HTR-8/SVneo (cell line): ENCODE data around the gene TXNRD3.

Experiments
- DNase-seq: peaks from one replicate; pipeline ENCODE4 v3.0.0; 2011; ENCODE audit warnings: low spot score, mixed read lengths; ENCODE audit not compliant: insufficient read length
- FAIRE-seq: peaks from 2 replicates; lab custom pipeline; 2011; peaks lifted over from hg19 to GRCh38; lab: Jason Lieb, UNC

TXNRD3 gene

DNA sequence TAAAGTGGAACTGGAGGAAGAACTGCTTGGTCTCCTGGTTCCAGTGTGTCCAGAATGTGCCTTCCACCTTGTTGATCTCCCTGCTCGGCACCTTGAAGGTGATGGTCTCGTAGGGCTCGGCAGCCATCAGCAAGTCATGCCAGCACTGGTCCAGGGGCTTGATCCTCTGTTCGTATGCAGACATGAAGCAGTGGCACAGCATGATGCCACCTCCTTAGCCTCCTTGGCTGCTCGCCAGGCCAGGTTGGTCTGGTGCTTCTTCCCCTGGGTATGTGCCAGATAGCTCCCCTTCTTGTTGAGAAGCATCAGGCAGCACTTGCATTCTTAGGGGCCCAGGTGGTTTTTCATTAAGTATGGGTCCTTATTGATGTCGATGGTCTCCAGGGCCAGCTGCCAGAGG is 17.8 kb upstream of the TXNRD3 start:
- DNase-seq (no peak), FAIRE-seq (no peak)

DNA sequence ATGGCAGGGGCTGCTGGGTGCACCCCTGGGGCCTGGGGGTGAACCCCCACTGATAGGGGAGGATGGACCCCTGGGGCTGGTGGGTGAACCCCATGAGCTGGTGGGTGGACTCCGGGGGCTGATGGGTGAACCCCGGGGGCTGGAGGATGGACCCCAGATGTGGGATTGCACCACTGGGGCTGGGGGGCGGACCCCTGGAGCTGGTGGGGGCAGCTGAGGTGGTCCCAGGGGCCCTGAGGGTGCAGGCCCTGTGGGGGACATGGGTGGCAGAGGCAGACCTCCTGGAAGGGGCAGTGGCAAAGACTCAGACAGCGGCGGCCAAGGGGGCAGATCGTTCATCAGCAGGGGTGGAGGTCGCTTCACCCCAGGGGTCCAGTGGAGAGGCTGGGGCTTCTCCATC is 17.4 kb upstream of the TXNRD3 start:
- FAIRE-seq, result no peak

DNA sequence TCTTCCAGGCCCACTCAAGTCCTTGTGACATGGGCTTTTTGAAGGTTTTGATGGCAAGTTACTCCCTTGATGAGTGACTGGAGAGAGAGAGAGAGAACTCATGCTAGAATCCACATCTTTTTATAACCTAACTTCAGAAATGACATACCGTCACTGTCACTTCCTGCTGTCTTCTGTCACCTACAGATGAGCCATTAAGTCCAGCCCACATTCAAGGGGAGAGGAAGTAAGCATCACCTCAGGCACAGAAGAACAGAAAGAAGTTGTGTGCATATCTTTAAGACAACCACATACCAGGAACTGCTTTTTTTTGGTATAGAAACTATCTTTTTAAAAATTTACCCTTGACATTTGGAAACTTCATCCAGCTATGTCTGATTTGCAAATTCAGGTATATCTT is 16.6 kb upstream of the TXNRD3 start:
- DNase-seq (no peak), FAIRE-seq (peak; percentile 31)

More for the DNA sequence above, 17.4 kb upstream of the TXNRD3 start:
- no peak for DNase-seq

DNA sequence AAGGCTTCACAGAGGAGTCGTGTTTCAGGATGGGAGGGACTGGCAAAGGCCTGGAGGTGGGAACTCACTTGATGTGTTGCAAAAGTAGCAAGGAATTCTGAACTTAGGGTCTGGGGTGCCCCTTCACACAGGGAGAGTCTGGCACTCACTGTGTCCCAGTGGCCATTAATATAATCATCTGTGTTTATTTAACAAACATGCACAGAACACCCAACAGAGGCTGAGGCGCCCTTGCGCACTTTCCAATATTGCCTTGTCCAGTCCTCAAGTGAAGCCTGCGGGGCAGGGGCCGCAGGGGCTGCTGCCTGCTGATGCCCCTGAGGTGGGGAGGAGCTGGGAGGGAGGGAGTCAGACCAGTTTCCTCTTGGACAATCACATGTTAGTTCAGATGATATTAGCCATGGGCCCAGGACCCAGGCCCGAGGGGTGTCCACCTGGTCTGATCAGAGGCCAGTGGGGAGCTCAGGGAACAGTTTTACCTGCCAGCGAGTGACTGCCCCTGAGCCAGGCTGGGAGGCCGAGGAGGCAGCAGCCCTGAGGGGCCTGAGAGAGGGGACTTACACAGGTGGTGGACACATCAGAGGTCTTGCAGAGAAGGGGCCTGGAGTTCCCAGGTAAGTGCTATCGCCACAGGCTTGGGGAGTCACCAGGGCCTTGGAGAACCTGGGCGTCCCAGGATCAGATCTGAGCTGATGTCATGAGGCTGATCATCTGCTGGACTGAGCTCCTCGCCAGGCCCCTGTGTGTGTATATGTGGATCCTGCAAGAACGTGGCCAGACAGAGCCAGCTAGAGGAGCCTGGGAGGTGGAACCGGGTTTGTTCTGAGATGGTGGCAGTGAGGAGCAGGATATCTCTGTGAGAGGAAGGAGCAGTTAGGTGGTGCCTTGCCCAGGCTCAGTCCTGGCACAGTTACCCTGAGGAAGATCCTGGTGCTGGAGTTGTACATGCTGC is 13.8 kb upstream of the TXNRD3 start:
- FAIRE-seq, result no peak
- no peak for DNase-seq

DNA sequence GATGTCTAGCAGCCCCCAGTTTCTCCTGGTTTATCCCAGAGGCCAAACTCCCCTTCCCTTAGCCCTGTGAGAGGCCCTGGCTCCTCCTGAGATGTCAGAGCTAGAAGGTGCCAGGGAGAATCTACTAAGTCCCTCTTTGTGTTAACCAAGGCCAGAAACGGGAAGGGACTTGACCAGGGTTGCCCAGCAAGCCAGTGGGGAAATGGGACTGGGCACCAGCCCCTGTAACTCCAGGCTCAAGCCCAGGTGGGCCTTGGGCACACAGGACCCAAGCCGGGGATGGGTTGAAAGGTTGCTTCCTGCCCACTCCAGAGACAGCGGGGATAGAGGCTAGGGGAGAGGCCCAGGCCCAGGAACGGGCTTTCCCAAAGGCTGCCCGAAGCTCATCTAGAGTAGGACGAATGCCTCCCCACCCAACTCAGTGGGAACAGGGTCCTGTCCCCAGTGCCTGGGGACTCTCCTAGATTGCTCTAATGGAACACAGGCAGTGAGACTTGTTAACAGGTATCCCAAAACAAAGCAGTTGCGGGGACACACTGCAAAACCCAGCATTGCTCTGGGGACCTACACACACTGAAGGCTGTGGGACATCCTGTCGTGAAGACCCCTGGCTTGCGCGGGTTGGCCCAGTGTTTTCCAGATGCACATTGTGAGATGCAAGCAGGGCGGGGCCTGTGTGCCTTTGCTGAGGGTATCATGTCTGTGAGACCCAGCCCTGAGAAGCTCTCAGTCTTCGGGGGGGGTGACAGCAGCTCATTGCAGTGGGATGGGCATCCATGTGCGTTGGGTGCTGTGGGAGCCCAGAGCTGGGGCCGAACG is 12.9 kb upstream of the TXNRD3 start:
- DNase-seq, result no peak
- no peak for FAIRE-seq

DNA sequence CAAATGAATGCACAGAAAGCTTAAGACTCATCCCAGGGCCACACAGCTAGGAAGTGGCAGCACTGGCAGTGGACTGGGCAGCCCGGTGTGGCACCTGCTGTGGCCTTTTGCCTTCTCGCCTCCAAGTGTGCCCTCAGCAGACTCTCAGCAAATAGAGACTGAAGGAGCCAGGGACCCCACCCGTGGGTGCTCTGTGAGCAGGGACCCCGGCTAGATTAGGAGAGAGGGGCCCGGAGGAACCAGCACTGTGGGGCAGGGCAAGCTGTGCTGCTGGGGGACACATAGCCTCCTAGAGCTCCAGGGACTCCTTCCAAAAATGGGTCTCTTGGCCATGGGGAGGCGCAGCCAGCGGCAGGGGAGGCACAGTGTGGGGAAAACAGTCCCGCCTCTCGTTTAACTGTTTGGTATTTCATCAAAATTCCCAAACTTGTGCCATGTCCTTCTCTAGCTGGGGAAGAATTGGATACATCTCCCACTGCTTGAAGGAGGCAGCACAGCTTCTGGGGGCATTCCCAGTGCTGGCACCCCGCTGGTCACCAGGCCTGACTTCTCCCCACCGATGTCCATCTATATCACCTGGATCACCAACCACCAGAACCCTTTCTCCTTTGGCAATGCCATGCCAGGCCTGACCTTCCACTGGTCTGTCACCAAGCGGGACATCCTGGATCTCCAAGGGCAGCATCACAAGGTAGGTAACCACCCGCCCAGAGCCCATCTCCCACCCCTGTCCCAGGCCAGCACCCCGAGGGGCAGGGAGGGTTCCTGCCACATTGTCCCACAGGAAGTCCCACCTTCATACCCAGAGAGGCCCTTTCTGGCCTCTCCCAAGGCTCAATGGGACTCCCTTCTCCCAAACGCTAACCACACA is 12.0 kb upstream of the TXNRD3 start:
- DNase-seq (no peak), FAIRE-seq (no peak)

DNA sequence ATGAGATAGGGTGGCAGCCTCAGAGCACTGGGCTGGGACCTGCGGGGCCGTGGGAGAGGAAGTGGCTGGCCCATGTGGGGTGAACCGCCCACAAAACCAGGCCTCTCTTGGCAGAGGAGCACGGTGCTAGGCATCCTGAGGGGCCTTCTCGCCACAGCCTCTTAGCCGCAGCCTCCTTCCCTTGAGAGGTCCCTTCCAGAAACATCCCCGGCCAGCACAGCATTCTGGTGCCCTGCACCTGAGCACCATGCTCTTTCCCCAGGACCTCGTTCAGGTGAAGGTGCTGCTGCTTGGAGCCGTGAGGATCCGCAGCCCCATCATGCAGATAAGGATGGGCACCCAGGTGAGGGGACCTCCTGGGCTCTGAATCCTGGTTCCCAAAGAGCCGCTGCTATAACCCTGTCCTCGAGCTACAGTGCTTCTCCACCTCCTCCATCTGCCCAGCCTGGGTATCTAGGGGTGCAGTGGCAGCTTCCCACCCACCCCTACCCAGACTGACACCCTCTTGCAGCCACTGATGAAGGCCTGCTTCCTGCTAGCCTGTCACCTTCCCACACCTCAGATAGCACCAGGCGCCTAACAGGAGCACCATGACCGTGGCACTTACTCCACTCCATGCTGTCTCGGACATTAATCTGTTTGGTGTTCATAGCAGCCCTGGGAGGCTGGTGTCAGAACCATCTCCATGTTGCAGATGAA is 11.2 kb upstream of the TXNRD3 start:
- no peak for DNase-seq
- no peak for FAIRE-seq

DNA sequence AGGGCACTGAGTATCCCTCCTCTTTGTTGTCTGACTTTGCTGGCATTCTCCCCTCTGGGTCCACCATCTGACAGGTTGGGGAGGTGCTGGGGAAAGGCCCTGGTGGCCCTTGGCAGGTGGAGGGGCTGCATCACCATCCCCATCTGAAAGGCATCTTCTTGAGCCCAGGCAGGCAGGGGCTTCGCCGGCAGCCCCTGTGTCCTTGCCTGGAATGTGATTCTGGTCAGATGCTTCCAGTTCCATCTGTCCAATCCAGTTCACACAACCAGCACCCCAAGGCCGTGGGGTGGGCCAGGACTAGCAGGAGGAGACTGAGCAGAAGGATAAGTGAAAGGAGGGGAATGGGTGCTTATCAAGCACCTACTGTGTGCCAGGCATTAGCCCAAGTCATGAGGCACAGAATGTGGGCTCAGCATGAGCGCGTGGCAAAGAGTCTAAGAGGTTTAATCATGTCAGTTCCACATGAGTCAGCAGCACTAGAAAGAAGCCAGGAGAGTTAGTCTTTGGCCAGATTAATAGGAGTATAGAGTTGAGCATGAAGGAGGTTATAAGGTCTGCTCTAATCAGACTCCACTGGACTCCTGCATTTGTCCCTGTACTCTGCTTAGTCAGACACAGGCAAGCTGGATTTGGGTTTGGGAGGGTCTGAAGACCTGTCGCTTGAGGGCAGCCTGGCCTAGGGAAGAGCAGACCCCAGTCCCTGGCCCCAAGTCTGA is 10.5 kb upstream of the TXNRD3 start:
- no peak for DNase-seq
- FAIRE-seq, result no peak

DNA sequence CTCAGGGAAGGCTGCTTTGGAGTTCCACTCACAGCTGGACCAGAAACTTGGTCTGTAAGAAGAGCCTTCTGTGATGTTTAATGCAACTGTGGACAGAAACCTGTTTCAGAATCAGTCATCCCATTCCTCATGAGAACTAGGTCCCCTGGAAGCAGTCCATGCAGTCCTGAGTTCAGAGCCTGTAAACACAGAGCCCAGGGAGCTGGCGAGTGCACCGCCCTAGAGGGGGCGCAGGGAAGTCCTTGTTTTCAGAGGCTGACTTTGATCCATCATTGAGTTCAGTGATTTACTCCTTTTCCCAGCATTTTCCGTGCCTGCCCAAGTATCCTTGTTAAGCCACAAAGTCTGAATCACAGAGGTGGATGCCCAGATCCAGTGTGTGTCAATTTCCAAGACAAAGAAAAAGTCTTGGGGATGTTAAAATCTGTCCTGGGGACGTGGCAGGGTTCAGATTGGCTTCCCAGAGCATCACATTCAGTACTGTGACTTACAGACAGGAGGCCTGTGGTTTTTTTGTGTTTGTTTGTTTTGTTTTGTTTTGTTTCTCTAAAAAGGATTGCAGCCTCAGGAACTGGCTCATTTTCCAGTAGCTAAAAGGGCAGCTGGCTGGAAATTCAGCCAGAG is 9.8 kb upstream of the TXNRD3 start:
- DNase-seq, result no peak
- FAIRE-seq, result no peak

DNA sequence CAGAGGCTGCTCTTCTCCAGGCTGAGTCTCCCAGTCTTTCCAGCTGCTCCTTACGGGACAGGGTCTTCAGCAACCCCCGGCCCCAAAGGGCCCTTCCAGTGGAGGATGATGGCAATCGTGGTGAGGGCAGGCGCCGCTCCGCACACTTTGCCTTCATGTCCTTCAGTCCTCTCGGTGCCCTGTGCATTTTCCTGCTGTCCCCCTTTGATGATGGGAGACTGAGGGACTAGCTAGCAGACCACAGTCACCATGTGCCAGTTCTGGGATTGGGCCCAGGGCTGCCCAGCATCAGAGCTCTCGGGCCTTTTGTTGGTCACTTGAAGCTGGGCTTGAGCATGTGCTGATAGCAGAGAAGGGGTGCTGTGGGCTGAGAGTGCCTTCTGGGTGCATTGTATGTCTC is 8.8 kb upstream of the TXNRD3 start:
- no peak for DNase-seq
- no peak for FAIRE-seq

DNA sequence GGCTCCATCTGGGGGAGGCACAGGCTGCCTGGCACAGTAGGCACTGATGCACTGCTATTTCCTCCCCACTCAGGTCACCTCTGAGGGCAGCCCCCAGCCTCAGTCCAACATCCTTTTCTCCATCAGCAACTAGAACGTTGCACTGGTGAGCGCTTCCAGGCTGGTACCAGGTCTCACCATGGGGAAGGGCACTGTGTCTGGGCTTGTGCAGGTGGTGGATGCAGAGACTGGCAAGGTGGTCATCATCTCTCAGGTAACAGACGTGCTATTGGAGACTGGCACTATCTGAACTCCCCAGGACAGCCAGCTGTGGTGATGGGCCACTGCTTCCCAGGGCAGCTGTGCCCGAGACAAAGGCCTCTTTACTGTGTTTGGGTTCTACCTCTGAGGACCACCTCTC is 8.3 kb upstream of the TXNRD3 start:
- DNase-seq (no peak), FAIRE-seq (no peak)

DNA sequence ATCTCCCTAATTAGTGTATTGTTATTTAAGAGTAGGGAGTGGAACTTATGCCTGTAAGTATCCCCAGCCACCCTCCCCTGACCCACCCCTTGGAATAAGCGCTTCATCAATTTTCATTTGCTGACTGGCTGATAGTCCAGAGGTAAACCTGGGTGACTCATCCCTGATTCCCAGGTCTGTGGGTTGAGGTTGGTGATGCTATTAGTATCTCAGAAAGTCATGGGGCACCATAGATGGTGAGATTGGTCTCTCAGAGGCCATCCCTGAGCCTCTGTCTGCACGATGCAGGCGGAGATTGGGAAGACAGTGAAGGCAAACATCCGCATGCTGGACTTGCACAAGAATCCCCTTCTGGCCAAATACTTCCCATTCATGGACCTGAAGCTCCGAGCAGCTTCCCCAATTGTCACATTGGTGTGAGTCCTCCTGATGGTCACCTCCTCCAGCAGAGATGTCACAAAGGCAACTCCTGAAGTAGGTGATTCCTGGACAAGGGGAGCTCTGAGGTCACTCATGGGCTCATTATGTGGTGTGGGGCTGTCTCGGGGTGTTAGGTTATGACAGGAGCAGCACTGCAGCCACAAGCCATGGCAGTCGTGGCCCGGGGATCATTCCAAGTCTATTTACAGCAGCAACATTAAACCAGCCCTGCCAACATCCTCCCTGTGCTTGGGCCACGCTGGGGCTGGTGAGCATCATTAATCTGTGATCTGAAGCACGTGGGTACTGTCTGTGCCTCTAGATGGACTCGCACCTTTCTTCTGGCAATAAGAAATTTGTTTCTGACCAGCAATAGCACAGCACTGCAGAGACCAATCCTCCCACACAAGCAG is 6.8 kb upstream of the TXNRD3 start:
- DNase-seq (no peak), FAIRE-seq (peak; percentile 31)

DNA sequence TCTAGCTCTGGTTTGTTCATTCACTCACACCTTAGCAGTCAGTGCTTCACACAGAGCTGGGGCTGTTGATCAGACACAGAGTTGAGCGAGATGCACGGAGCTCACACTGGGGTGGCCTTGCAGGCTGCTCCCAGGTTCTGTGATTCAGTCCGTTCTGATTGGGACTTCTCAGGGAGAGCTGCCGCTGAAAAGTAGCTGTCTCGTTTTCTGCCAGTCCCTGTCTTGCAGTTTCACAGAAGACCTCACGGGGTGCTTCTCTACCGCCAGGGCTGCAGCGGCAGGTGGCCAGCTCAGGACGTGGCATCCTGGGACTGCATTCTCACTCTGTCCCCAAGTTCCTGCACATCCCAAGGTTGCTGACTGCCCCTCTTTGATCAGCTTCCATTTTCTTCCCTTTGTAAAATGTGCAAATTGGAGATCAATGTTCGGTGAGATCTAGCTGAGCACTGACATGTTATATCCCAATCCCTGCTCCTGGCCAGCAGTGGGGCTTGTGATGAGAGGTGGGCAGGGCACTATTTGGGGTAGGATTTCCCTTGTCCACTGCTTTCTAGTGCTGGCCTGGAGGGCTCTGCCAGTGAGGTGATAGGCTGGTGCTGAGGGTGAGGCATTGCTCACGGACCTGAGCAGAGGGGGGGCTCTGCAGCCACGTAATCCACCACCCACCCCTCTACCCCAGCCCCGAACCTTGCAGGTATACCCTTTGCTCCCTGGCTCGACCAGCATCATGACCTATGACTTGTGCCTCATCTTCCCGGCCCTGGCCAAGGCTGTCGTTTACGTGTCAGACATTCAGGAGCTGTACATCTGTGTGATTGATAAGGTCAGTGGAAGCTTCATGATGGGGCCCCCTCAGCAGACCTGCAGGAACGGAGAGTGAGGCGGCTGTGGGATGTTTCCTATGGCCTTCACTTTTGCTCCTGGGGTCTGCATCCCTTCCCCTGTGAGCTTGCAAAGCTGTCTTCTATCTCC is 5.3 kb upstream of the TXNRD3 start:
- no peak for FAIRE-seq

DNA sequence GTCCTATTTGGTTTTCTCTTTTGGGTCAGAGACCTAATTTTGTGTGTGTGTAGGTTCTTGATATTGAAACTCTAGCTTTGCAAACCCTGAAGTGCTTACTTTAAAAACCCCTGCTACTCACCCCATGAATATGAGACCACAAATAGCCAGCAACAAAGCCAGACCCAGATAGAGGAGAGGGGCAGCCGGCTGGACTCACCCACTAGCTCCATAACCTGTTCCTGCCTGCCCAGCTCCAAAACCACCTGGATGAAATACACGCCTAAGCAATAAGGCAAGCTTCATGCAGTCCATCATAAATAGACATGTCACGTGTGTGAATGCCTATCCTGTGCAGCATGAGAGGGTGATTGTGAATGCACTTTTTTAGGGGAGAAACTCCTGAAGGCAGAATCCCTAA is 3.7 kb upstream of the TXNRD3 start:
- FAIRE-seq, result no peak

More for the DNA sequence above, 5.3 kb upstream of the TXNRD3 start:
- DNase-seq, result no peak

DNA sequence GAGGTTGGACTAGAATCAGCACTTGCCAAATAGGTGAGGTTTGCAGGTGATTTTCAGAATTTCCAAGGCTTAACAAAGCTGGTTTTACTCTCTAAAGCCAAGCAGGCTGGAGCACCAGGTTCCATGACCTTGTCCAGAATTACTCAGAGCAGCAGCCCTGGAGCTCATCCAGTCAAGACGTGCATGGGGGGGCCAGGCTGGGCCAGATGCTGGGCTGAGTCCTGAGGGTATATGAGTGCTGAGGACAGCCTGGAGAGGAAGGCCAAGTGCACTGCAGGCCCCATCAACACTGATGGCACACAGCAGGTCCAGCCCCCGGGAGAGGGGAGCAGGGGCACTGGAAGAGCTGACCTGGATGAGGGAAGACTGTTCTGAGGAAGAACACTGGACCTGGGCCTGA is 3.0 kb upstream of the TXNRD3 start:
- FAIRE-seq (no peak), DNase-seq (no peak)

More for the DNA sequence above, 3.7 kb upstream of the TXNRD3 start:
- no peak for DNase-seq

DNA sequence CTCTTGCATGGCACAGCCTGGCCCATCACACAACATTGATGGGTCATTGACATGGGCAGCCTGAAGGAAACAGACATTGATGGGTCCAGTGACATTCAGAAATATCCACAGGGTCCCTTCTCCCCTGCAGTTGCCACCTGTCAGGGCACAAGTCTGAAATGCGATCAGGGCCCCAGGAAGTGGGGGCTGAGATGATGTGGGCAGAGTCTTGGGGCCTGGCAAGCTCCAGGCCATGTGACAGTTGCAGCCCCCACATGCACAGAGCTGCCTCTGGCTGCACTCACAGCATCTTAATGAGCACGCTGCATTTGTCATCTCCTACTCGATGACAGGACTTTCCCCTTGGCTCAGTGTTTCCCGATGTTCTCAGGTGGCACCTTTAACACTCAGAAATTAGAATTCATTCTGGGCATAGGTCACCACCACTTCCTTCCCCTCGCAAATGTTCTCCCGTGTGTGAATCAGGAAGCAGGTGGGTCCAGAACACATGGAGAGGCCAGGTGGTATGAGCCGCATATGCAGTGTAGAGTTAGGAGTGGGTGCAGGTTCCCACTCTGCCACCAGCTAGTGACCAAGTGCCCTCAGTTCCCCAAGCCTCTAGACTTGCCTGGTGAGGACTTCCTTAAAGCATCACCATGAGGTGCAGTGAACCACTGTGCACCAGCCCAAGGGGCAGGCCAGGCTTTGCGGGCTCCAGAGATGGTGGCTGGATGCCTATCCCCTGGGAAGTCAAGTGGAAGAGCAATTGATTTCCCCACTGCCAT is 1.6 kb upstream of the TXNRD3 start:
- peak; percentile 49 for FAIRE-seq
- DNase-seq, result no peak
